GM12873 (cell line): ENCODE data around the gene KAZN.

Source experiments
- TF ChIP-seq, protein P1 (sequence below): IDR thresholded peaks from 2 replicates; pipeline ENCODE4 v1.5.1; 2012; ENCODE audit warnings: low read depth, mild to moderate bottlenecking, moderate library complexity, low read length, control low read depth; ENCODE audit not compliant: insufficient read depth; ENCODE audit errors: missing control alignments

Gene KAZN

GRCh38 chr1:14815175-14815877 lies 216.8 kb downstream of the KAZN start:
- TF ChIP-seq, protein P1, sequence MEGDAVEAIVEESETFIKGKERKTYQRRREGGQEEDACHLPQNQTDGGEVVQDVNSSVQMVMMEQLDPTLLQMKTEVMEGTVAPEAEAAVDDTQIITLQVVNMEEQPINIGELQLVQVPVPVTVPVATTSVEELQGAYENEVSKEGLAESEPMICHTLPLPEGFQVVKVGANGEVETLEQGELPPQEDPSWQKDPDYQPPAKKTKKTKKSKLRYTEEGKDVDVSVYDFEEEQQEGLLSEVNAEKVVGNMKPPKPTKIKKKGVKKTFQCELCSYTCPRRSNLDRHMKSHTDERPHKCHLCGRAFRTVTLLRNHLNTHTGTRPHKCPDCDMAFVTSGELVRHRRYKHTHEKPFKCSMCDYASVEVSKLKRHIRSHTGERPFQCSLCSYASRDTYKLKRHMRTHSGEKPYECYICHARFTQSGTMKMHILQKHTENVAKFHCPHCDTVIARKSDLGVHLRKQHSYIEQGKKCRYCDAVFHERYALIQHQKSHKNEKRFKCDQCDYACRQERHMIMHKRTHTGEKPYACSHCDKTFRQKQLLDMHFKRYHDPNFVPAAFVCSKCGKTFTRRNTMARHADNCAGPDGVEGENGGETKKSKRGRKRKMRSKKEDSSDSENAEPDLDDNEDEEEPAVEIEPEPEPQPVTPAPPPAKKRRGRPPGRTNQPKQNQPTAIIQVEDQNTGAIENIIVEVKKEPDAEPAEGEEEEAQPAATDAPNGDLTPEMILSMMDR: no peak

DNA sequence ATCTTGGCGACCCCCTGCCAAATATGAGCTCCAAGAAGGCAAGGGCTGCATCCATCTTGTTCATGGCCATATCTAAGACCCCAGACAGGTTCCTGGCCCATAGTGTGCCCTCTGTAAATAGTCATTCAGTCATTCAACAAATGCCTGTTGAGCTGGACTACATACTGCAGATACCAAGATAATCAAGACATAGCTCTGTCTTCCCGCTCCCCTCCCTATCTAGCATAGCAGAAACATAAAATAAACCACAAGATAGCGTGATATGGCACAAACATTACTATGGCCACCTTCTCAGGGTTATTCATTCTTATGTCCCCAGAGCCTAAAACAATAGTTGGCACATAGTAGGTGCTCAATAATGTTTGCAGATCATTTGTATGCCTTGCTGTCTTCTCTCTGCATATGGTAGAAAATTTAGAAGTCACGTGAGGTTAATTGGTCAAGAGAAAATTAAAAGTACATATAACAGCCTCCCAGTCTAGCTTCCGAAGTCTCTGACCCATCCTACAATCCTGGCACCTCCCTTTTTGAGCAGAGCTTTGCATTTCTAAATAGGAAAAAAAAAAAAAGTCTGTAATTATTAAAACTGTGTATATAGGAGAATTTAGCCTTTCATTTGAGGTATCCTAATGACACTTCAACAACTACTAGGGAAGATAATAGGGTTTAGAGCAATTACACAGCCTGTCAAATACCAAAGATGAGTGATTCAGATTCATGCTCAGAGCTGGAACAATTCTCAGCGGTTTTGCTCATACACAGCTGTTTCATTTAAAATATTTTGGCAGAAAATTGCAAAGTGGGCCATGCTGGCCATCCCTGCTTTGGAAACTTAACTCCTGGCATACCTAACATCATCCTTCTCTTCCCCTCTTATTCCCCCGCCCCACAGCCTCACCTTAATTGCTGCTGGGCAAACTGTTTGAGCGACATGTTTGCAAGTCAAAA lies 219.0 kb downstream of the KAZN start:
- TF ChIP-seq, protein P1: no peak

- TF ChIP-seq, protein P1: no peak
Observed at GRCh38 chr1:14820295-14821085, 222.0 kb downstream of the KAZN start.

DNA sequence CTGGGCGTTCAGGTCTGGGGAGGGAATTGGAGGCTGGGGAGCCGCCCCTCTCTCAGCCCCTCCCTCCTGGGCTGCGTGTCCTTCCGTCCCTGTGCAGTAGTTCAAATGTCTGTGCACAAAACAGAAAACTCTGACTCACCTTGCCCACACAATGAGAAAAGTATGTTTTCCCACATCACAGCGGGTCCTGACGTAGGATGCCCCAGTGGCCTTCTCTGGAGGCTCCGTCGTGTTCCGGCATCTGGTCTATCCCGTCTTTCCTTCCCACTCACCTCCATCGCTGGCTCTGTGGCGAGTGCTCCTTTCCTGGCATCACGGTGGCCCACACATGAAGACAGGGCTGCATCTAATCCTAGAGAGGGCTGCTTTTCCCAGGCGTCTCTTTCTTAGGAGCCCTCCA lies 224.0 kb downstream of the KAZN start:
- TF ChIP-seq, protein P1: no peak

DNA sequence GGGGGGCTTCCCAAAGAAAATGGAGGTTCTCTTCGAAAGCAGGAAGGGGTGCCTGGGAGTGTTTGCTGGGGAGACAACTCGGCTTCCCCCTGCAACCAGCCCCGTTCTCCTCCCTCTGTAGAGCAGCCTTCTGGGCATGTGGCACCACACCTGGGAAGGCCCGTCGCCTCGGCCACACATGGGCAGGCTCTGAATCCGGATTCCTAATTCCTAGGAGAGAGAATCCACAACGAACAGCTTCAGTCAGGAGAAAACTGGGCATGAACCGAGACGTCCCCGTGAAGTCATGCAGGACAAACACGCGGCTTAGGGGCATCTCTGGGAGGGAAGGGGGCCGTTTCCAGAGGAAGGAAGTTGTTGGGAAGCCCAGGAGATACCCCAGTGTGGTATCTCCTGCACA lies 224.5 kb downstream of the KAZN start:
- TF ChIP-seq, protein P1: no peak

DNA sequence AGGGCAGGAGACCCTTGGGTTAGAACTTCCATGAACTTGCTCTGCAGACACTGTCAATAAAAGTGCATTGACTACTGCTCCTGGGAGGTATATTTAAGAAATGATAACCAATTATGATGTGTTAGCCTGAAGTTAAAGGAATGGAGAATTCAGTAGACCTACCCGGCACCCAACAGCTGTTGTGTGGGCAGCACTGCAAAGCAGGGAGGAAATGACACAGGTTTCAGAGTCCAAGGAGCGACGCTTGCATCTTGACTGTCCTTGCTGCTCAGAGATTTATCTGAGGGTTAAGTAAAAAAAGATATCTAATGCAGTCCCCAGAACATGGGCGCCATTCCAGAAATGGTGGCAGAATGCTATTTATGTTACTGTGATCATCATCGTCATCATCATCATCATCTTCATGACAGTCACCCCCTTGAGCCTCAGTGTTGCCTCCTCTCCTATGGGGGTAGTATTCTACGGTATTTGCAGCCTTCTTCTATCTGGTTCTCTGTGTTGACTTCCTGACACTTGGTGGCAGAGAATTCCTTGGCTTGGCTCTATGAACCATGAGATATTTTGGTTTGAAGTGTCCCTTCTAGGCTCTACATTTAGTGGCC lies 225.9 kb downstream of the KAZN start:
- TF ChIP-seq, protein P1: no peak

DNA sequence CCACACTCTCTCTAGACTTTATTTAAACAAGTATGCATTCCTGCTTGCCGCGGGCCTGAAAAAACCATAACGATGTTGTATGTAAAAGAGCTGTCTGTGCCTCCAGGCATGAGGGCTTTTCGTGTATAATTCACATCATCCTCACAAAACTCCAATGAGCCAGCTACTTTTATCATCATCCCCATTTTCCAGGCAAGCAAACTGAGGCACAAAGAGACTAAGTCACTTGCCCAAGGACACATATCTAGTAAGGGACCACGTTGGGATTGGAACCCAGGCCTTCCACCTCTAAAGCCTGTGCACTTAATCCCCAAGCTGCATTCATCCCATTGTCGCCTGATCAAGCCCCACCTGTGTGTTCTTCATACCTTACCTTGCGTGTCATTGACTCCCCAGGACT lies 226.9 kb downstream of the KAZN start:
- TF ChIP-seq, protein P1: no peak
